Thyroid gland (tissue), 4 donors: ENCODE measurements around the gene CD101.

Experiments
- POLR2A ChIP-seq, 2 donors: fragments of 450-650 bp; IDR thresholded peaks; one replicate each; pipeline ENCODE4 v1.6.1; 2017; ENCODE audit warnings: antibody characterized with exemption in 2 of 2, mild to moderate bottlenecking in 2 of 2, moderate library complexity in 1 of 2
- TF ChIP-seq, protein P1 (sequence below), 6 experiments: fragments of 200-600 bp in 3 of 6; fragments of 450-650 bp in 3 of 6; sonication (generic) in 3 of 6; IDR thresholded peaks; one replicate each; pipeline ENCODE4 v1.5.1; 2016 to 2019; ENCODE audit warnings: antibody characterized with exemption in 6 of 6, mild to moderate bottlenecking in 2 of 6, inconsistent platforms in 1 of 6, moderate library complexity in 1 of 6

- peak; percentile 7 to 20 for TF ChIP-seq POLR2A (IDR thresholded peaks at IDR 0.05)
- TF ChIP-seq, protein P1, sequence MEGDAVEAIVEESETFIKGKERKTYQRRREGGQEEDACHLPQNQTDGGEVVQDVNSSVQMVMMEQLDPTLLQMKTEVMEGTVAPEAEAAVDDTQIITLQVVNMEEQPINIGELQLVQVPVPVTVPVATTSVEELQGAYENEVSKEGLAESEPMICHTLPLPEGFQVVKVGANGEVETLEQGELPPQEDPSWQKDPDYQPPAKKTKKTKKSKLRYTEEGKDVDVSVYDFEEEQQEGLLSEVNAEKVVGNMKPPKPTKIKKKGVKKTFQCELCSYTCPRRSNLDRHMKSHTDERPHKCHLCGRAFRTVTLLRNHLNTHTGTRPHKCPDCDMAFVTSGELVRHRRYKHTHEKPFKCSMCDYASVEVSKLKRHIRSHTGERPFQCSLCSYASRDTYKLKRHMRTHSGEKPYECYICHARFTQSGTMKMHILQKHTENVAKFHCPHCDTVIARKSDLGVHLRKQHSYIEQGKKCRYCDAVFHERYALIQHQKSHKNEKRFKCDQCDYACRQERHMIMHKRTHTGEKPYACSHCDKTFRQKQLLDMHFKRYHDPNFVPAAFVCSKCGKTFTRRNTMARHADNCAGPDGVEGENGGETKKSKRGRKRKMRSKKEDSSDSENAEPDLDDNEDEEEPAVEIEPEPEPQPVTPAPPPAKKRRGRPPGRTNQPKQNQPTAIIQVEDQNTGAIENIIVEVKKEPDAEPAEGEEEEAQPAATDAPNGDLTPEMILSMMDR (IDR thresholded peaks at IDR 0.05), result peak in 2 of 6 experiments; percentile 19 to 24
Observed at GRCh38 chr1:117059678-117060440, 58.3 kb downstream of the CD101 start, which contains the start of gene TTF2.
